Measurements from ENCODE around the gene SFXN3. TPM values are rescaled to one million over a fixed set of nuclear protein-coding genes. Genes with fewer than 3 reads are reported as not detected.
"Not testable (repeated sequence)": the region's sequence is repeated elsewhere in the genome, so short reads cannot be mapped to it uniquely, and the experiment has no call there.

SFXN3 gene
- total RNA-seq, 1 donor from 2014 or later: 5.2 TPM

DNA sequence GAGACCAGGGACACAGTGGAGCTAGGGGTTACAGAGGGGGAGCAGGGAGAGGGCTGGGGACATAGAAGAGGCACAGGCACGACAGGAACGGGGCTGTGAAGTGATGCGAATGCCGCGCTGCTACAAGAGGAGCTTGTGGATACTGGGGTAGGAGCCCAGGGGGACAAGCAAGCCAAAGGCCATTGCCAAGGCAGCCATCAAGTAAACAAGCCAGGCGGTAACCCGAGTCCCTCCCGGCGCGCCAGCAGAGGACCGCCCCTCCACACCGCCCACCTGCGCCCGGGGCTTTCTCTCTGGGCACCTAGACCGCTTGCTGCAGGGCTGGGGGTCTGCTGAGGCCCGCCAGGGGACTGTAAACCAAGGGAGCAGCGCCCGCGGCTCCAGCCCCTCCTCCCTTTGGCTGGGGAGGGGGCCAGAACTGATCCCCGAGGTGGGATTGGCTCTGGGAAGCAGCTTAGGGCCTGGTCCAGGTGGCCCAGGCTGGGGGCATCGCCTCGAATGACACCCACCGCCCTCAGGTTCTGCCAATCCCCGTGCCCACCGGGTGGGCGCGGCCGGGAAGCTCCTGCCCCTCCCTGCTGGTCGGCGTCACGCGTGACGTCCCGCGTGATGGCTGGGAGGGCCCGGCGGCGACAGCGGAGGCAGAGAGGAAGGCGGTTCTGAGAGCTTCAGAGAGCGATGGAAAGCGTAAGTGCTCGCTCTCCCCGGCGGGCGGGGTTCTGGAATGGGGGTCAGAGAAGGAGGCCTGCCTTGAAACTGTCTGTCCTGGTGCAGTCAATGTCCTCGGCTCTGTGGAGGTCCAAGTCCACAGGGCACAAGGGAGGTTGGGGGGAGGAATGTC, 982 bp downstream of the SFXN3 start:
- TF ChIP-seq, protein P1, sequence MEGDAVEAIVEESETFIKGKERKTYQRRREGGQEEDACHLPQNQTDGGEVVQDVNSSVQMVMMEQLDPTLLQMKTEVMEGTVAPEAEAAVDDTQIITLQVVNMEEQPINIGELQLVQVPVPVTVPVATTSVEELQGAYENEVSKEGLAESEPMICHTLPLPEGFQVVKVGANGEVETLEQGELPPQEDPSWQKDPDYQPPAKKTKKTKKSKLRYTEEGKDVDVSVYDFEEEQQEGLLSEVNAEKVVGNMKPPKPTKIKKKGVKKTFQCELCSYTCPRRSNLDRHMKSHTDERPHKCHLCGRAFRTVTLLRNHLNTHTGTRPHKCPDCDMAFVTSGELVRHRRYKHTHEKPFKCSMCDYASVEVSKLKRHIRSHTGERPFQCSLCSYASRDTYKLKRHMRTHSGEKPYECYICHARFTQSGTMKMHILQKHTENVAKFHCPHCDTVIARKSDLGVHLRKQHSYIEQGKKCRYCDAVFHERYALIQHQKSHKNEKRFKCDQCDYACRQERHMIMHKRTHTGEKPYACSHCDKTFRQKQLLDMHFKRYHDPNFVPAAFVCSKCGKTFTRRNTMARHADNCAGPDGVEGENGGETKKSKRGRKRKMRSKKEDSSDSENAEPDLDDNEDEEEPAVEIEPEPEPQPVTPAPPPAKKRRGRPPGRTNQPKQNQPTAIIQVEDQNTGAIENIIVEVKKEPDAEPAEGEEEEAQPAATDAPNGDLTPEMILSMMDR (IDR thresholded peaks at IDR 0.05; ENCODE audit: partially characterized antibody, unreplicated experiment): no peak
- Mint-ChIP-seq H3K27me3 (ENCODE audit: unreplicated experiment) (peaks cover 15% of the 10 kb centered on the region), H3K9me3 (ENCODE audit: unreplicated experiment) (peaks cover 5% of the 10 kb centered on the region), H3K4me3 (ENCODE audit: unreplicated experiment) (peak overlapping the region; percentile 80), H3K36me3 (ENCODE audit: unreplicated experiment) (peaks cover 6% of the 10 kb centered on the region), H3K27ac (ENCODE audit: unreplicated experiment) (peak overlapping the region; percentile 63), H3K4me1 (ENCODE audit: low read depth, unreplicated experiment) (peaks cover 36% of the 10 kb centered on the region)
- peak; percentile 75 for DNase-seq

DNA sequence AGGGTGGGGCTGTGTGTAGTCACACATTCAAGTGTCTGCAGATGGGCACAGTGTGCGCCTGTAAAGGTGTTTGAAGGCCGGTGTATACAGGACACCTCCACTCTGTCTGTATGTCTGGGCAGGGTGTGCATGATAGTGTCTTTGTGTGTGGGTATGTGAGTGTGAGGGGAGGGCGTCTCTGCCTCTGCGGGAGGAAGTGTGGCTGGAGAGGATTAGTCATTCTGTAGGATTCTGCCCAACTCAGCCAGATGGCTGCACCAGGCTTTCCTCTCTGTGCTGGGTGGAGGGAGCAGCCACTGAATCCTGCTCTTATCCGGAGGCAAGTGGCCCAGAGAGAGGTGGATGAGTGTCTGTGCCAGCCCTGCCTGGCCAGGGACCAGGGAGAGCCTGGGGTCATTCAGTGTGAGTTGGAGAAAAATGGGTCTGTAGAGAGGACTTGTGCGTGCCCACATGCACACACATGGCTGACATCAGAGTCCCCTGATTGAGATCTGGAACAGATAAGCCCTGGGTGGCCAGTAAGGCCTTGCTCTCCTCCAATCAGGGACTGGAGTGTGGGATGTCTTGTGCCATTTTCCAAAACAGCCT, 1.7 kb downstream of the SFXN3 start:
- peaks cover 5% of the 10 kb centered on the region for H3K36me3 Mint-ChIP-seq (ENCODE audit: unreplicated experiment)
- peak overlapping the region; percentile 80 for H3K4me3 Mint-ChIP-seq (ENCODE audit: unreplicated experiment)
- TF ChIP-seq, protein P1 (IDR thresholded peaks at IDR 0.05; ENCODE audit: partially characterized antibody, unreplicated experiment): no peak
- H3K4me1 Mint-ChIP-seq (ENCODE audit: low read depth, unreplicated experiment): peaks cover 30% of the 10 kb centered on the region
- peak; percentile 71 for DNase-seq
- H3K9me3 Mint-ChIP-seq (ENCODE audit: unreplicated experiment): peaks cover 5% of the 10 kb centered on the region
- peak overlapping the region; percentile 63 for H3K27ac Mint-ChIP-seq (ENCODE audit: unreplicated experiment)
- H3K27me3 Mint-ChIP-seq (ENCODE audit: unreplicated experiment): peaks cover 15% of the 10 kb centered on the region

DNA sequence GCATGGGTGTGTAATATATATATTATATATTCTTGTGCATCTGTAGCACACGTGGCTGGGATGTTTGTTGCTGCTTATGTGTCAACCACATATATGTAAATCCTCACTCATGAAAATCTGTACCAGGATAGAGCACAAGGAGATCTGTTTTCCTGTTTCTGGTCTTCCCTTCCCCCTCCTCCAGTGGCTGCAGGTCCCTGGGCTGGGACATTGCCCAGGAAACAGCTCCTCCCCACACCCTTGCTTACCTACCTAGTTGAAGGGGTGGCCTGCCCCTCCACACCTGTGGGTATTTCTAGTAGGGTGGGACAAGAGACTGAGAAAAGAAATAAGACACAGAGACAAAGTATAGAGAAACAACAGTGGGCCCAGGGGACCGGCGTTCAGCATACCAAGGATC, 2.2 kb downstream of the SFXN3 start:
- H3K36me3 Mint-ChIP-seq (ENCODE audit: unreplicated experiment): peaks cover 7% of the 10 kb centered on the region
- no peak overlapping the region for H3K4me3 Mint-ChIP-seq (ENCODE audit: unreplicated experiment)
- H3K27me3 Mint-ChIP-seq (ENCODE audit: unreplicated experiment): peaks cover 17% of the 10 kb centered on the region
- peaks cover 7% of the 10 kb centered on the region for H3K9me3 Mint-ChIP-seq (ENCODE audit: unreplicated experiment)
- TF ChIP-seq, protein P1 (IDR thresholded peaks at IDR 0.05; ENCODE audit: partially characterized antibody, unreplicated experiment): no peak
- H3K27ac Mint-ChIP-seq (ENCODE audit: unreplicated experiment): no peak overlapping the region
- H3K4me1 Mint-ChIP-seq (ENCODE audit: low read depth, unreplicated experiment): peaks cover 32% of the 10 kb centered on the region
- DNase-seq: no peak

DNA sequence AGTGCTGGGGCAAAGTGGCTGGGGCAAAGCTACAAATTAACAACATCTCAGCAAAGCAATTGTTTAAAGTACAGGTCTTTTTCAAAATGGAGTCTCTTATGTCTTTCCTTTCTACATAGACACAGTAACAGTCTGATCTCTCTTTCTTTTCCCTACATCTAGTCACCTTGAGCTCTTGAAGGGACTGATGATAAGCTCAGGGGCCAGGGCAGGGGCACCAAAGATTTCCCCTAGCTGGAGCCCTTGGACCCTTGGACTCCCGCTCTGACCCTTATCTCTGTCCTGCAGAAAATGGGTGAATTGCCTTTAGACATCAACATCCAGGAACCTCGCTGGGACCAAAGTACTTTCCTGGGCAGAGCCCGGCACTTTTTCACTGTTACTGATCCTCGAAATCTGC, 3.4 kb downstream of the SFXN3 start:
- H3K27ac Mint-ChIP-seq (ENCODE audit: unreplicated experiment); DNase-seq; H3K9me3 Mint-ChIP-seq (ENCODE audit: unreplicated experiment); H3K36me3 Mint-ChIP-seq (ENCODE audit: unreplicated experiment); H3K4me3 Mint-ChIP-seq (ENCODE audit: unreplicated experiment): not testable (repeated sequence)
- H3K27me3 Mint-ChIP-seq (ENCODE audit: unreplicated experiment): peaks cover 13% of the 10 kb centered on the region
- peaks cover 23% of the 10 kb centered on the region for H3K4me1 Mint-ChIP-seq (ENCODE audit: low read depth, unreplicated experiment)

DNA sequence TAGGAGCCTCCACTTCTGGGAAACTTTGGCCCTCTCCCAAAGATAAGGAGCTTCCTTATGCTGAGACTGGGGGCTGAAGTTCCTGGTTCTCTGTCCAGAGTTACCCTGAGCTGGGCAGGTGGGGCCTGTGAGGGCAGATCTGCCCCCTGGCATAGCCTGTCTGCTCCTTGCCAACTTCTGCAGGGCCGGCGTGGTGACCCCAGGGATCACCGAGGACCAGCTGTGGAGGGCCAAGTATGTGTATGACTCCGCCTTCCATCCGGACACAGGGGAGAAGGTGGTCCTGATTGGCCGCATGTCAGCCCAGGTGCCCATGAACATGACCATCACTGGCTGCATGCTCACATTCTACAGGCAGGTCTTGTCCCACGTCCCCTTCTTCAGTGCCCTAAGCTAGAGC, 4.3 kb downstream of the SFXN3 start:
- Mint-ChIP-seq H3K36me3 (ENCODE audit: unreplicated experiment) (peaks cover 7% of the 10 kb centered on the region), H3K9me3 (ENCODE audit: unreplicated experiment) (peaks cover 7% of the 10 kb centered on the region), H3K4me1 (ENCODE audit: low read depth, unreplicated experiment) (peaks cover 20% of the 10 kb centered on the region), H3K27ac (ENCODE audit: unreplicated experiment) (no peak overlapping the region), H3K4me3 (ENCODE audit: unreplicated experiment) (no peak overlapping the region), H3K27me3 (ENCODE audit: unreplicated experiment) (peaks cover 13% of the 10 kb centered on the region)
- TF ChIP-seq, protein P1 (IDR thresholded peaks at IDR 0.05; ENCODE audit: partially characterized antibody, unreplicated experiment): no peak
- no peak for DNase-seq

Data from glutamatergic neuron (in vitro differentiated cells).